AG10803 (cell line): ENCODE data around the gene DHH.
"Not testable (repeated sequence)": the region's sequence is repeated elsewhere in the genome, so short reads cannot be mapped to it uniquely, and the experiment has no call there.

ENCODE experiments used
- DNase-seq: peaks from one replicate; pipeline ENCODE4 v3.0.0; 2010; ENCODE audit warnings: low read depth
- H3K4me3 ChIP-seq: 2 replicates; pipeline ENCODE4 v1.5.1; 2011; ENCODE audit warnings: mild to moderate bottlenecking, low read length, control low read depth
- CTCF ChIP-seq: conservative IDR thresholded peaks from 2 replicates; pipeline ENCODE4 v1.5.1; 2011; ENCODE audit warnings: mild to moderate bottlenecking, low read length, control low read depth, inconsistent platforms

DHH gene

DNA sequence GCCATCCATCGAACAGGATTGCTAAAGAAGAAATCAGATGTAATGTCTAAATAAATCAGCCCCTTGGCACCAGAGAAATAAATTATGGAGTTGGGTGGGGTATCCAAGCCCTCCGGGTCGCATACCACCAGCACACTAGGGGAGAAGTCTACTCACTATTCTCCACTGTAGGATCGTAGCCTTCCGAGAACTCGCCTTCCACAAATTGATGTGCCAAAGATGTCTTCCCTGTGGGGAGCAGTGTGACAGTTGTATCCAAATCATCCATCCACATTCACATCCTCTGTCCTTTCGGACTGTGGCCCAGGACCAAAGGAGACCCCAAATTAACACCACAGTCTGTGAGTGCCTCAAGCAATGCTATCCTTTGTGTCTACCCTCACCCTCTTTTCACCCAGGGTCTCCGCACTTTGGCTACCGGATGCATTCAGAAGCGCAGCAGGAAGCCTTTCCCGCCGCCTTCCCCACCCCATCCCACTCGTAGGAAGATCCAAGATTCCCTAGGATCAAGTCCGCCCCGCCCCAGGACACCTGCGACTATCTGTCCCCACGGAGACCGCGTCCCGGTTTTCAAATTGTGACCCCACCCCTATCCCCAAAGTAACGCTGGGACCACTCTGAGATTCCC lies 25.6 kb downstream of the DHH start:
- no peak for TF ChIP-seq CTCF
- no peak for DNase-seq
- peak overlapping the region; percentile 91 for H3K4me3 ChIP-seq

DNA sequence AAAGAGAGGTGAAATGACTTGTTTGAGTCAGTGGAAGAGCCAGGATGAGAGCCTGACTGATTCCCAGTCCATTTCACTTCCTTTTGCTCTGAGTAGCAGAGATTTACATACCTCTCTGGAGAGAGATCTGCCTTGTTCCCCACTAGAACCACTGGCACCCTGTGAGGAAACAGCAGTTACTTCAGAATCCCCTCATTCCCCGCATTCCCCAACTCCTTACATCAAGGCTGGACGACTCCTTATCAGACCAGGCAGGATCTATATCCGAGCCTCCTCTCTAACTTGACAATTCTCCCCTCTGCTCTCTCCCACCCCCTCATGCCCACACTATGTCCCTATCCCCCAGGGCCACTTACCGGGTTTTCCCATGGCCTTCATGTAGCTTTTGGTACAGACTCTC lies 28.5 kb downstream of the DHH start:
- no peak for DNase-seq
- TF ChIP-seq CTCF = no peak
- H3K4me3 ChIP-seq = no peak overlapping the region

GRCh38 chr12:49064767-49065152 lies 29.8 kb downstream of the DHH start:
- no peak overlapping the region for H3K4me3 ChIP-seq
- no peak for TF ChIP-seq CTCF
- no peak for DNase-seq

DNA sequence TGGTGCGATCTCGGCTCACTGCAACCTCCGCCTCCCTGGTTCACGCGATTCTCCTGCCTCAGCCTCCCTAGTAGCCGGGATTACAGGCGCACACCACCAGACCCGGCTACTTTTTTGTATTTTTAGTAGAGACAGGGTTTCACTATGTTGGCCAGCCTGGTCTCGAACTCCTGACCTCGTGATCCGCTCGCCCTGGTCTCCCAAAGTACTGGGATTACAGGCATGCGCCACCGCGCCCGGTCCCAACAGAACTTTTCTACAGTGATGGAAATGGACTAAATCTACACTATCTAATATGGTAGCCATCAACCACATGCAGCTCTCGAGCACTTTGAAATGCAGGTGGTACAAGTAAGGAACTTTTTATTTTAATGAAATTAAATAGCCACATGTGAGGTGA lies 32.7 kb downstream of the DHH start:
- H3K4me3 ChIP-seq, DNase-seq: not testable (repeated sequence)

- TF ChIP-seq CTCF = no peak
- peak overlapping the region; percentile 90 for H3K4me3 ChIP-seq
- DNase-seq = no peak
Measured at GRCh38 chr12:49061157-49061650, 33.4 kb downstream of the DHH start.

DNA sequence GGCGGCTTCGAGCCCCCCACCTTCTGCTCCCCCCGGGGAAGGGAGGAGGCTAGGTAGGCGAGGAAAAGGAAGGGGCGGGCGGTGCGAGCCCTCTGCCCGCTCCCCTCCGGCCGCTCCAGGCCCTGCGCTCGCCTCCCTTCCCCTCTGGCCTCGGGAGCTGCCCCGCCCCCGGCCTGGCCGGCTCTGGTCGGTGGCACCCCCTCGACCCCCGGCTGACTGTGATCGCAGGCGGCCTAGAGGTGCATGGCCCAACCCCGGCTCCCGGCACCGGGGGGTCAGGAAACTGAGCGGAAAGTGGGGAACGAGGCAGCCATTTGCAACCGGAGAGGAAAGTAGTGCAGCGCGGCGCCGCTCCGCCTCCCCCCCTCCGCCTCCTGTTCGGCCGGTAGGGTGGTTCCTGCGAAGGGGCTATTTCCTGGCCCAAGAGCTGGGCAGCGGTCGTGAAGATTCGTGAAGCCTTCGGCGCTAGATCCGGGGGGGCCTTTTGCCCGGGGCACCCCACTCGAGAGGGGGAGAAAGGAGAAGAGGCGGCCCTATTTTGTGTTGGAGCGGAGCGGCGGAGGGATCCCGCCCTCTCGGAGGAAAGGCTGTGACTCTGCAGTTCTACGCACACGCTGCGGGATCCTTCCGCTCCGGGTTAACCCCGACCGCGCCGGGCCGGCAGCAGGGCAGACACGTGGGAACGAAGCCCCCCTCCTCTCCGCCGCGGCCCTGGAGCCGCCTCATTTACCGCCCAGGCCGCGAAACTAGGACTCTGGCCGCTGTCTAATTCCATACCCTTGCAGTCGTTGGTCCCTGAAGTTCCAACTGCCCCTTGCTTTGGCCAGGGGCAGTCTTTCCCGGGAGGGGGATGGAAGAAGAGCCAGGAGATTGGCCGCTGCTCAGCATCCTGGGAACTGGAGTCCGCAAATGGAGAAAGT lies 34.1 kb downstream of the DHH start, which contains the start of gene KMT2D:
TSS of gene KMT2D (minus strand) at position 558 of the 920 bp plus-strand sequence. CDS start 5,470 bp downstream, outside the sequence.
- TF ChIP-seq CTCF = no peak; the same call in none of the 2 replicates
- H3K4me3 ChIP-seq = peak within 1 kb of the TSS; percentile 90
- peak; percentile 97 for DNase-seq

GRCh38 chr12:49059299-49060171 lies 35.1 kb downstream of the DHH start:
- TF ChIP-seq CTCF = no peak
- peak; percentile 15 for DNase-seq

More at GRCh38 chr12:49059299-49060171, 35.1 kb downstream of the DHH start:
- peak overlapping the region; percentile 90 for H3K4me3 ChIP-seq
